Mesothelial cell of epicardium (in vitro differentiated cells): ENCODE data around the gene RASA4. TPM values are rescaled to one million over a fixed set of nuclear protein-coding genes. Genes with fewer than 3 reads are reported as not detected.

Experiments used
- total RNA-seq: library from RNA; stranded (reverse); gene quantifications from 3 replicates; pipeline ENCODE4 v1.2.1, GENCODE V29; 2021

RASA4 gene
- total RNA-seq, 1 donor from 2014 or later = 32.6 TPM

Other genes starting within 250 kb of the RASA4 start
- 50.3 to 57.7 TPM (median 53.7 TPM) in 3 replicates for gene PRKRIP1, start 220.4 kb downstream of the RASA4 start, total RNA-seq
- gene ORAI2, start 183.2 kb downstream of the RASA4 start, total RNA-seq = 27.3 to 27.9 TPM (median 27.5 TPM) in 3 replicates
- 14.9 to 19.4 TPM (median 18.6 TPM) in 3 replicates for gene ALKBH4, start 151.9 kb downstream of the RASA4 start, total RNA-seq
- 19.2 to 21.1 TPM (median 19.2 TPM) in 3 replicates for gene LRWD1, start 151.8 kb downstream of the RASA4 start, total RNA-seq
- 37.1 to 40.3 TPM (median 37.9 TPM) in 3 replicates for gene POLR2J, start 137.8 kb downstream of the RASA4 start, total RNA-seq
- 6.5 to 8.4 TPM (median 8.2 TPM) in 3 replicates for gene RASA4B, start 99.0 kb downstream of the RASA4 start, total RNA-seq
- 9.4 to 12.1 TPM (median 10.3 TPM) in 3 replicates for gene UPK3BL2, start 73.1 kb downstream of the RASA4 start, total RNA-seq
- gene SPDYE2, start 65.5 kb downstream of the RASA4 start, total RNA-seq = 0.13 TPM in 1 of 3 replicates, not detected in the others
- gene POLR2J3, start 44.2 kb downstream of the RASA4 start, total RNA-seq = 25.7 to 31.6 TPM (median 31.2 TPM) in 3 replicates
- gene UPK3BL1, start 26.0 kb upstream of the RASA4 start, total RNA-seq = 18.3 to 26.8 TPM (median 26.6 TPM) in 3 replicates
- not detected in 3 replicates for gene SPDYE2B, start 33.6 kb upstream of the RASA4 start, total RNA-seq
- gene POLR2J2, start 54.9 kb upstream of the RASA4 start, total RNA-seq = 7.5 to 10.3 TPM (median 9.8 TPM) in 3 replicates
- 11.1 to 12.4 TPM (median 11.6 TPM) in 3 replicates for gene FAM185A, start 132.2 kb upstream of the RASA4 start, total RNA-seq